Liver (tissue), 9 donors: Measurements from ENCODE around the gene MMP19. TPM values are rescaled to one million over a fixed set of nuclear protein-coding genes. Genes with fewer than 3 reads are reported as not detected.

Source experiments
- DNase-seq: peaks from one replicate; pipeline ENCODE4 v3.0.0-alpha.2; 2017; ENCODE audit warnings: low spot score
- H3K27ac ChIP-seq, 2 donors: one replicate each; pipeline ENCODE4 v1.7.0; 2013; ENCODE audit warnings: inconsistent platforms in 2 of 2, low read length in 2 of 2, control low read depth in 1 of 2, low read depth in 1 of 2, mild to moderate bottlenecking in 1 of 2
- H3K27me3 ChIP-seq, 4 donors: one replicate each; pipeline versions ENCODE4 v1.6.1 to v1.7.0; 2013; ENCODE audit warnings: low read length in 3 of 4, inconsistent platforms in 1 of 4, mild to moderate bottlenecking in 1 of 4, moderate library complexity in 1 of 4; ENCODE audit not compliant: control insufficient read depth in 4 of 4, insufficient read depth in 4 of 4
- H3K36me3 ChIP-seq, 4 donors: one replicate each; pipeline versions ENCODE4 v1.6.1 to v1.7.0; 2013; ENCODE audit warnings: low read length in 3 of 4, mild to moderate bottlenecking in 3 of 4, low read depth in 1 of 4, moderate library complexity in 1 of 4; ENCODE audit not compliant: control insufficient read depth in 4 of 4, insufficient read depth in 3 of 4
- H3K4me1 ChIP-seq, 4 donors: one replicate each; pipeline versions ENCODE4 v1.6.1 to v1.7.0; 2013; ENCODE audit warnings: low read length in 3 of 4, mild to moderate bottlenecking in 3 of 4, moderate library complexity in 1 of 4; ENCODE audit not compliant: control insufficient read depth in 4 of 4, insufficient read depth in 4 of 4
- H3K4me3 ChIP-seq, 3 donors: one replicate each; pipeline versions ENCODE4 v1.6.1 to v1.7.0; 2013; ENCODE audit warnings: low read length in 3 of 3, control low read depth in 1 of 3, low read depth in 1 of 3, mild to moderate bottlenecking in 1 of 3
- H3K9ac ChIP-seq, 2 donors: one replicate each; pipeline ENCODE4 v1.7.0; 2013; ENCODE audit warnings: low read length in 2 of 2, mild to moderate bottlenecking in 2 of 2, moderate library complexity in 2 of 2, control low read depth in 1 of 2, low read depth in 1 of 2
- H3K9me3 ChIP-seq, 4 donors: one replicate each; pipeline versions ENCODE4 v1.6.1 to v1.7.0; 2013; ENCODE audit warnings: low read length in 3 of 4; ENCODE audit not compliant: control insufficient read depth in 4 of 4
- ATF3 ChIP-seq: IDR thresholded peaks from 2 replicates; pipeline ENCODE4 v1.6.1; 2016; ENCODE audit warnings: antibody characterized with exemption
- CTCF ChIP-seq: fragments of 150-350 bp; IDR thresholded peaks from 2 replicates; pipeline ENCODE4 v1.5.1; 2017; ENCODE audit warnings: improper control_type of control experiment, low read depth, low read length; ENCODE audit not compliant: missing input control
- EGR1 ChIP-seq, 2 donors: IDR thresholded peaks; 2 replicates each; pipeline ENCODE4 v1.6.1; 2016 to 2018; ENCODE audit warnings: antibody characterized with exemption in 2 of 2, low read depth in 2 of 2
- FOXA1 ChIP-seq: IDR thresholded peaks from 2 replicates; pipeline ENCODE4 v1.6.1; 2016; ENCODE audit warnings: antibody characterized with exemption
- FOXA2 ChIP-seq: IDR thresholded peaks from 2 replicates; pipeline ENCODE4 v1.6.1; 2016; ENCODE audit warnings: antibody characterized with exemption
- GABPA ChIP-seq, 2 donors: IDR thresholded peaks in 1 of 2; conservative IDR thresholded peaks in 1 of 2; 2 replicates each; pipeline ENCODE4 v1.6.1; 2016; ENCODE audit warnings: antibody characterized with exemption in 2 of 2, mild to moderate bottlenecking in 1 of 2, moderate library complexity in 1 of 2
- HNF4A ChIP-seq, 2 donors: conservative IDR thresholded peaks; 2 replicates each; pipeline ENCODE4 v1.6.1; 2016; ENCODE audit warnings: antibody characterized with exemption in 2 of 2, mild to moderate bottlenecking in 2 of 2
- HNF4G ChIP-seq: IDR thresholded peaks from 2 replicates; pipeline ENCODE4 v1.6.1; 2016; ENCODE audit warnings: antibody characterized with exemption
- JUND ChIP-seq, 2 donors: IDR thresholded peaks; 2 replicates each; pipeline ENCODE4 v1.6.1; 2016; ENCODE audit warnings: antibody characterized with exemption in 2 of 2
- MAX ChIP-seq: IDR thresholded peaks from 2 replicates; pipeline ENCODE4 v1.6.1; 2016; ENCODE audit warnings: antibody characterized with exemption
- NR2F2 ChIP-seq: IDR thresholded peaks from 2 replicates; pipeline ENCODE4 v1.6.1; 2016; ENCODE audit warnings: antibody characterized with exemption
- RAD21 ChIP-seq, 2 donors: IDR thresholded peaks; 2 replicates each; pipeline ENCODE4 v1.6.1; 2016; ENCODE audit warnings: antibody characterized with exemption in 2 of 2, mild to moderate bottlenecking in 2 of 2
- REST ChIP-seq: IDR thresholded peaks from 2 replicates; pipeline ENCODE4 v1.6.1; 2016; ENCODE audit warnings: antibody characterized with exemption, mild to moderate bottlenecking
- RXRA ChIP-seq, 2 donors: IDR thresholded peaks; 2 replicates each; pipeline ENCODE4 v1.6.1; 2017 to 2018; ENCODE audit warnings: antibody characterized with exemption in 2 of 2, mild to moderate bottlenecking in 1 of 2
- SP1 ChIP-seq: IDR thresholded peaks from 2 replicates; pipeline ENCODE4 v1.6.1; 2018; ENCODE audit warnings: antibody characterized with exemption, mild to moderate bottlenecking
- TAF1 ChIP-seq: conservative IDR thresholded peaks from 2 replicates; pipeline ENCODE4 v1.6.1; 2016; ENCODE audit warnings: antibody characterized with exemption, mild to moderate bottlenecking
- YY1 ChIP-seq: IDR thresholded peaks from 2 replicates; pipeline ENCODE4 v1.6.1; 2016; ENCODE audit warnings: antibody characterized with exemption, mild to moderate bottlenecking
- ZBTB33 ChIP-seq: IDR thresholded peaks from 2 replicates; pipeline ENCODE4 v1.6.1; 2016; ENCODE audit warnings: antibody characterized with exemption
- WGBS: extraction: QIAGEN DNeasy Blood & Tissue Kit; methylation state at CpG from one replicate; pipeline ENCODE4 v1.1.7; 2013; 5-methylcytosine and 5-hydroxymethylcytosine counted together
- polyA plus RNA-seq, 2 donors: library from polyadenylated mRNA; stranded (reverse) in 1 of 2; unstranded in 1 of 2; fragments of 200-250 nt in 1 of 2; fragments of >200 nt in 1 of 2; fragmentation: Nextera tagmentation in 1 of 2; extraction: Ambion mirVana in 1 of 2; gene quantifications; one replicate each; pipeline versions ENCODE4 v1.2.1 to v1.2.3, GENCODE V29; 2013 to 2015
- total RNA-seq, 2 donors: library from RNA; depleted of rRNA; stranded (reverse); fragments of >200 nt; gene quantifications; one replicate each; pipeline ENCODE4 v1.2.3, GENCODE V29; 2014
- donor health status: healthy.
- donor health status: healthy.
- donor health status: healthy.
- donor health status: healthy.
- donor health status: healthy.

MMP19 gene
- total and polyA plus RNA-seq, 4 donors: 1.1 to 2.4 (median 1.4) TPM

- Histone ChIP-seq H3K9me3 (no peaks in the 10 kb centered on the region), H3K27ac (no peak overlapping the region), H3K4me3 (no peak overlapping the region), H3K9ac (no peak overlapping the region), H3K4me1 (peaks cover 5 to 40% (median 32%) of the 10 kb centered on the region in 4 donors), H3K27me3 (no peaks in the 10 kb centered on the region), H3K36me3 (peaks cover 3 to 26% (median 20%) of the 10 kb centered on the region in 4 donors)
- WGBS: 91% methylated on average over 5 of the region's 5 CpGs
- TF ChIP-seq ZBTB33 (no peak), GABPA (IDR thresholded peaks at IDR 0.05 in 1 of 2, conservative IDR thresholded peaks at IDR 0.05 in 1 of 2) (no peak)
- DNase-seq: no peak
Observed at GRCh38 chr12:55824726-55825125, 18.0 kb downstream of the MMP19 start.

GRCh38 chr12:55823419-55823818, 19.3 kb downstream of the MMP19 start:
- no peaks in the 10 kb centered on the region for H3K27me3 ChIP-seq
- peaks cover 3 to 31% (median 20%) of the 10 kb centered on the region in 4 donors for H3K36me3 ChIP-seq
- no peak for DNase-seq
- TF ChIP-seq MAX: no peak
- TF ChIP-seq RAD21 (IDR thresholded peaks at IDR 0.05): no peak
- TF ChIP-seq EGR1 (IDR thresholded peaks at IDR 0.05; ENCODE audit: low read depth in 2 of 2): no peak
- no peak for TF ChIP-seq HNF4G
- TF ChIP-seq JUND (IDR thresholded peaks at IDR 0.05): peak in 1 of 2 donors; percentile 23
- TF ChIP-seq FOXA1: no peak
- TF ChIP-seq NR2F2: no peak
- no peak for TF ChIP-seq GABPA (IDR thresholded peaks at IDR 0.05 in 1 of 2, conservative IDR thresholded peaks at IDR 0.05 in 1 of 2)
- no peak for TF ChIP-seq FOXA2
- peak; percentile 9 to 28 for TF ChIP-seq HNF4A (conservative IDR thresholded peaks at IDR 0.05)
- no peak for TF ChIP-seq TAF1
- peak; percentile 82 for TF ChIP-seq ATF3
- TF ChIP-seq YY1: no peak
- TF ChIP-seq REST: no peak
- TF ChIP-seq ZBTB33: no peak
- peak; percentile 21 for TF ChIP-seq SP1
- TF ChIP-seq RXRA (IDR thresholded peaks at IDR 0.05): no peak
- no peak for TF ChIP-seq CTCF
- 46% methylated on average over 4 of the region's 4 CpGs for WGBS
- no peaks in the 10 kb centered on the region for H3K9me3 ChIP-seq
- peak overlapping the region; percentile 17 to 58 for H3K27ac ChIP-seq
- H3K4me3 ChIP-seq: no peak overlapping the region
- H3K9ac ChIP-seq: no peak overlapping the region
- peaks cover 1 to 42% (median 33%) of the 10 kb centered on the region in 4 donors for H3K4me1 ChIP-seq
